ENCODE measurements around the gene FMNL2.
"Not testable (repeated sequence)": the region's sequence is repeated elsewhere in the genome, so short reads cannot be mapped to it uniquely, and the experiment has no call there.

Gene FMNL2

GRCh38 chr2:152499896-152500735 is 165.1 kb downstream of the FMNL2 start:
- DNase-seq = no peak

GRCh38 chr2:152500772-152501171 is 165.8 kb downstream of the FMNL2 start:
- DNase-seq = no peak

- DNase-seq = no peak
Measured at GRCh38 chr2:152501666-152502065, 166.7 kb downstream of the FMNL2 start.

- DNase-seq = no peak
Measured at GRCh38 chr2:152504618-152505017, 169.6 kb downstream of the FMNL2 start.

- DNase-seq = no peak
Measured at GRCh38 chr2:152505495-152505906, 170.5 kb downstream of the FMNL2 start.

GRCh38 chr2:152506843-152507242 is 171.9 kb downstream of the FMNL2 start:
- no peak for DNase-seq

- no peak for DNase-seq
Measured at GRCh38 chr2:152507907-152508306, 172.9 kb downstream of the FMNL2 start.

- DNase-seq = no peak
Measured at GRCh38 chr2:152508446-152508845, 173.5 kb downstream of the FMNL2 start.

GRCh38 chr2:152509772-152510491 is 175.0 kb downstream of the FMNL2 start:
- DNase-seq = no peak

GRCh38 chr2:152510621-152511020 is 175.6 kb downstream of the FMNL2 start:
- no peak for DNase-seq

GRCh38 chr2:152511981-152512380 is 177.0 kb downstream of the FMNL2 start:
- no peak for DNase-seq

- DNase-seq = no peak
Measured at GRCh38 chr2:152513029-152513428, 178.1 kb downstream of the FMNL2 start.

- DNase-seq = no peak
Measured at GRCh38 chr2:152513681-152514080, 178.7 kb downstream of the FMNL2 start.

- DNase-seq = no peak
Measured at GRCh38 chr2:152518034-152518433, 183.1 kb downstream of the FMNL2 start.

GRCh38 chr2:152518641-152519580 is 183.9 kb downstream of the FMNL2 start:
- DNase-seq = no peak

GRCh38 chr2:152519581-152519952 is 184.6 kb downstream of the FMNL2 start:
- no peak for DNase-seq

- DNase-seq = no peak
Measured at GRCh38 chr2:152520759-152521158, 185.8 kb downstream of the FMNL2 start.

GRCh38 chr2:152522446-152522845 is 187.5 kb downstream of the FMNL2 start:
- not testable (repeated sequence) for DNase-seq

- DNase-seq = no peak
Measured at GRCh38 chr2:152523091-152523490, 188.1 kb downstream of the FMNL2 start.

GRCh38 chr2:152525277-152525838 is 190.4 kb downstream of the FMNL2 start:
- no peak for DNase-seq

GRCh38 chr2:152529420-152530115 is 194.6 kb downstream of the FMNL2 start:
- DNase-seq = no peak

GRCh38 chr2:152532241-152532640 is 197.3 kb downstream of the FMNL2 start:
- DNase-seq = no peak
